SKM-1 (cell line): ENCODE measurements around the gene RNF175.
A peak's percentile ranks its signal among the peaks of the same experiment; 100 is the strongest.

Source experiments
- DNase-seq: peaks from one replicate; lab custom pipeline; 2025; ENCODE audit not compliant: unreplicated experiment; lab: John Stamatoyannopoulos, UW

The RNF175 gene

DNA sequence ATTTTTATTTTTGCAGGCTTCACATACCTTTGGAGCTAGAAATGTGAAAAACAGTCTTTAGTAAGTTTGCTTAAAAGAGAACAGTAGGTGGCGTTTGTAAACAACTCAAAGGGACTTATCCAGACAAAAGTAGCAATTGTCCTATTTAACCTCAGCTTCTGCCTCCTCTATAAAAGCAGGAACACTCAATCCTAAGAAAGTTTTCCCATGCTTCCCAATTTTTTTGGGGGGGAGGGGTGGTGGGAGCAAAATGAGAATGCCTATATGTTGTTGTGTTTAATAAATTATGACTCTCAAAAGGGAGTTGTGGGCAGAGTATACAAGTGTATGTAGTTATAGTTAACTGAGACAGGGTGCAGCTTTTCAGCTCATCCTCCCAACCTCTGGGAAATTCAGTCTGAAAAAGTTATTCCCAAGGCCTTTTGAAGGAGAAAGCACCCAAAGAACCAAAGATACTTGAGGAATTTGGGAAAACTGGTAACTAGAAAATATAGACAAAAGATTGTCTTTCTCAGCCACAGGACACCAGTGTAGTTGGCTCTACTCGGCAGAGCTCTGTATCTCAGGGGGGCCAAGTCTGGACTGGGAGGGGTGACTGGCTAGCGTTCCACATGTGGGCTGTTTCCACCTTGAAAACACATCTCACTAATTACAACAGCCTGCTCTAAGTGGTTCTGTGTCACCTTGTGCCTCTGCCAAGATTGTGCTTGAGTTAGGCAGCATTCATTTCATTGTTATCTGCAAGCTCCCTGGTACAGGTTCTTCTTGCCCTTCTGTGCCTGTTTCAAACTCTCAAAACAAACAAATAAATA is 26.3 kb upstream of the RNF175 start:
- peak; percentile 43 for DNase-seq

GRCh38 chr4:153784166-153784699 is 24.4 kb upstream of the RNF175 start:
- no peak for DNase-seq

GRCh38 chr4:153782581-153782980 is 22.8 kb upstream of the RNF175 start:
- no peak for DNase-seq

- DNase-seq: no peak
Observed at GRCh38 chr4:153781717-153782416, 22.0 kb upstream of the RNF175 start.

GRCh38 chr4:153781280-153781679 is 21.5 kb upstream of the RNF175 start:
- DNase-seq: no peak

DNA sequence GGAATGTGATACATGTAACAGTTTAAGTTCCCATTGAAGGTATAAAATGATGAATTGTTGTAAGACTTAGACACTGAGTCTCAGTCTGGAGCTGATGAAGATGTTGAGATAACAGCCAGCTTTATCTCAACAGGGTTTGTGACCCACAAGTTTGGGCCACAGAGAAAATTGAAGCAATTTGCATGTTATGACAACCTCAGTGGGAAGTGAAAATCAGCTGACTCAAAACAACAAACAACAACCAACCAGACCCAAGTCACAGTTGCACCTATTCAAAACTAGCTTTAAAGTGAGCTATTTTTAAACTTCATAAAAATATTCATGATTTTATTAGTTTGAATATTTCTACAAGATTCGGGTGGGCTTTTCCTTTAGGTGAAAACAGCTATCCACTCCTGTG is 21.1 kb upstream of the RNF175 start:
- DNase-seq: no peak

DNA sequence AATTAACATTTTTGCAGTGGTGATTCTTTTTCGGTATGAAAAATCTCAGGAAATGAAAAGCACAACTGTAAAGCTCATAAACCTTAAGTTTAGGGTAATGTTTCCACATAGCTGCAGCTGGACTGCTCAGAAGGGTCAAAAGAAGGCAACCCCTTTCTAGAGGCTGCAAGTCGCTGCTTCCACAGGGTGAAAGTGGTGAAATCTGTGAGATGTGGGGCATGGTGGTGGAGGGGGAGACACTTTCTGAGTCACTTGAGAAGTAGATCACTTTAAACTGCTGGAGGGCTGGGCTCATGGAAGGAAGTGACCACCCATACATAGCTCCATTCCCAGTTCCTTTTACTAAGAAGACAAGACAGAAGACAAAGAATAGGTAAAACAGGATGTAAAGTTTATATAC is 20.4 kb upstream of the RNF175 start:
- DNase-seq: no peak

DNA sequence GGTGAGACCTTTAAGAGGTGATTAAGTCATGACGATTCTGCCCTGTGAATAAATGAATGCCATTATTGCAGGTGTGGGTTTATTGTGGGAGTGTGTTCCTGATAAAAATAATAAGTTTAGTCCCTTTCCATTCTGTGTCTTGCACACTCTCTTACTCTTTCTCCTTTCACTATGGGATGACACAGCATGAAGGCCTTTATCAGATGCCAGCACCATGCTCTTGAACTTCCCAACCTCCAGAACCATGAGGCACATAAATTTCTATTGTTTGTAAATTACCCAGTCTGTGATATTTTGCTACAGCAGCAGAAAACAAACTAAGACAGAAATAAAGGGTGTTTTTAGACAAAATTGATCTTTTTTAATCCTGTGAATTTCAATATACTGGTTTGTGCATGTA is 18.6 kb upstream of the RNF175 start:
- no peak for DNase-seq

DNA sequence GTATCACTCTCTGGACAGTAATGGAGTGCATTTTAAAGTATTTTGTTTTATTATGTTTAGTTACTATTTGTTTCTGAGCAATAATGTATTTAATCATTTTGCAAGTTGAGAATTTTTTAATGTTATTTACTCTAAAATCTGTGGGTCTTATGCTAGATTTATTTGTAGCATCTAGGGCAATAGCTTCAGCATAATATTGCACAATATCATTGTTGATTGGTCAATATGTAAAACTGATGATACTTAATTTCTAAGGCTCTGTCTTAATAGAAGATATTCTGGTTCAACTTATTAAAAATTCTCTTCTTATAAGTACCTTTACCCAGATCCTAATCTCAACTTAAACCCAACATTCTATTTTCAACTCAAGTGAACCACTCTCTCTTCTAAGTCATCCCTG is 17.6 kb upstream of the RNF175 start:
- no peak for DNase-seq

GRCh38 chr4:153776601-153777000 is 16.8 kb upstream of the RNF175 start:
- DNase-seq: no peak

GRCh38 chr4:153773236-153773690 is 13.4 kb upstream of the RNF175 start:
- no peak for DNase-seq

DNA sequence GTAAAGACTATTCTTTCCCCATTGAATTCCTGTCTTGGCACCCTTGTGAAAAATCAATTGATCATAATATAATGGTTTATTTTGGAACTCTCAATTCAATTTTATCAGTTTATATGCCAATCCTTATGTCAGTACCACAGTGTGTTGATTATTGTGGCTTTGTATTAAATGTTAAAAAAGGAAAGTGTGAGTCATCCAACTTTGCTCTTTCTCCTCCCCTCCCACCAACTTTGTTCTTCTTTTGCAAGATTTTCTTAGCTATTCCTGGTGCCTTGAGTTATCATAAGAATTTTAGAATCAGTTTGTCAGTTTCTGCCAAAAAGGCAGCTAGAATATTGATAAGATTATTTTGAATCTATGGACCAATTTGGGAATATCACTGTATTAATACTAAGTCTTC is 11.2 kb upstream of the RNF175 start:
- DNase-seq: no peak

DNA sequence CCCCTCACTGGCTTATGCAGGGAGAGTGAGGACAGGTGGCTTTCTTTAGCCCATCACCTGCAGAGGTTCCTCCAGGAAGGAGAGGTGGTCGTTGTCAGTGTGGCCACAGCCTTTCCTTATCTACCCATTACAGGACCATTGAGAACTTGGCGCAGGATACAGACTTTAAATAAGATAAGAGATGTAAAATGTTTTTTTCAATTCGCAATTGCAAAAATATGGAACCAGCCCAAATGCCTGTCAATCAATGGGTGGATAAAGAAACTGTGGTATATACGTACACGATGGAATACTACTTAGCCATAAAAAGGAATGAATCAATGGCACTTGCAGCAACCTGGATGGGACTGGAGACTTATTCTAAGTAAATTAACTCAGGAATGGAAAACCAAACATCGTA is 6.9 kb upstream of the RNF175 start:
- no peak for DNase-seq

DNA sequence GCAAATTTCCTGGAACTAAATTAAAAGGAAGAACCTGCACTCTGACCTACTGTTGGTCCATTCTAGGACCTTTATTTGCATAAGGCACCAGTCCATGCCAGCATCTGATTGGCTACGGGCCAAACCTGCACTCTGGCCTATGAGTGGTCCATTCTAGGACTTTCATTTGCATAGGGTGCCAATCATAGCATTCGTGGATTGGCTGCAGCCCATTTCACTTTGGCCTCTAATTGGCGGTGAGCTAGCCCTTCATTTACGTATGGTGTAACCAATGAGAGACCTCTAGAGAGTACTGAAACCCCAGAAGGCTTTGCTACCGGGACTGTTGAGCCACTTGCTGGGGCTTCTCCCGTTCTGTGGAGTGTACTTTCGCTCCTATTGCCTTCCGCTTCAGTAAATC is 6.1 kb upstream of the RNF175 start:
- no peak for DNase-seq

DNA sequence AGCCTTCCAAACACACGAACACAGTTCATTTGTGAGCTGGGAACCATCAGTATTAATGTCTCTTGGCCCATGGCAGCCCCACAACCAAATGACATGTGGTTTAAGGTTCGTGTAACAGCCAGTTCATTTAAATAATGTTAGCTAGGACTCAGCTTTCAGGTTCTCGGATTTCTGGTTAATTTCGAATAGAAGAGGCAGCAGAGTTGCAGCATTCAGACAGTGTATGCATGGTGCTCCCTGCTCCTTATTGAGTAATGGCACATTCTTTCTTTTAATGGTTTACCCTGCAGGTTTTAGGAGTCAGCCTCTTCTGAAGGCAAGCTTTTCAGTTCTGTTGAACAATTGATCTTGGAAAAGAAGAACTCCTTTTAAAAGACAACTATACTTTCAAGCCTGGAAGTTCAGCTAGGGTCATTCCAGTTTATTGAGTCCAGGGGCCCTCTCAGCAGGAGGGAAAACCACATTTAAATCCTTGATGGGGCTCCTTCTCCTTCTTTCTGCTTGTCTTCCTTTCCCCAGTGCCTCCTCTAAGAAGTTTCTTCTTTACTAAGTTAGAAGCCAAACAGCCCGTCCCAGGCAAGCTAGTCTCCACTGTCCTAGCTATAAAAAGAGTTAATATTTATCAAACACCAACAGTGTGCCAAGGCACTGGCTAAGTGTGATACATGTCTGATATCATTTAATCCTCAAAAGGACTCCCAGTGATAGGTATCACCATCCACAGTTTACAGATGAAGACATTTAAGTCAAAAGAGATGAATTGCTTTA is 5.0 kb upstream of the RNF175 start:
- DNase-seq: no peak

GRCh38 chr4:153763404-153763803 is 3.6 kb upstream of the RNF175 start:
- DNase-seq: peak; percentile 38

- no peak for DNase-seq
Observed at GRCh38 chr4:153758688-153759406, 977 bp downstream of the RNF175 start.

DNA sequence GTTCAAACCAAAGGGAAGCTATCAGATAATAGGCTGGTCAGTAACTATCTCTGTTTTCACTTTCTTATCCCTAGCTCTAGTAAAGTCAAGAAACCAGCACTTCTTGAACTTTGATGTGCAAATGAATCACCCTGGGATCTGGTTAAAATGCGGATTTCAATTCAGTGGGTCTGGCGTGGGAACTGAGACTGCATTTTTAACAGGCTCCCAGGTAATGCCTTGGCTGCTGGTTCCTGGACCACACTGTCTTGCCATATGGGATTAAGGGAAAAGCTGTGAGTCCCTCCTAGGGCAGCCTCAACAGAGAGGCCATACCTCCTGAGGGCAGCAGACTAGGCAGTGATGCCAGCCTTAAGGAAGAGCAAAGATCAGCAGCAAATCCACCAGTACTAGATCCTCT is 1.7 kb downstream of the RNF175 start:
- DNase-seq: no peak

DNA sequence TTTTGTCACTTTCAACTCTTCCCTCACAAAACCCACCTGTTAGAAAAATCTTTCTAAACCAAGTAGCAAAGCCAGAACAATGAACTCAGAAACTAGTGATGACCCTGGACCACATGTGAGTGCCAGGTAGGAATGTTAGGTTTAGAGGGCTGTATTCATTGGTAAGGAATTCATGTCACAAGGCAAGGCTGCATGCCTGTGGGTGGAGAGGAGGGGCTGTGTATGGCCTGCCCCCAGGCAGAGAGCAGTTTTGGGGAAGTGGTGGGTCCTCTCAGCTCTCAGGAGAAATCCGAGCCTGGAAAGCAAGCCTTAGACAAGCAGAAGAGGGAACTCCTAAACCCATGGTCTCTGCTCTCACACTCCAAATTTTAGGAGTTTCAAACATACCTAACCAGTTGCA is 2.4 kb downstream of the RNF175 start:
- DNase-seq: peak; percentile 36

DNA sequence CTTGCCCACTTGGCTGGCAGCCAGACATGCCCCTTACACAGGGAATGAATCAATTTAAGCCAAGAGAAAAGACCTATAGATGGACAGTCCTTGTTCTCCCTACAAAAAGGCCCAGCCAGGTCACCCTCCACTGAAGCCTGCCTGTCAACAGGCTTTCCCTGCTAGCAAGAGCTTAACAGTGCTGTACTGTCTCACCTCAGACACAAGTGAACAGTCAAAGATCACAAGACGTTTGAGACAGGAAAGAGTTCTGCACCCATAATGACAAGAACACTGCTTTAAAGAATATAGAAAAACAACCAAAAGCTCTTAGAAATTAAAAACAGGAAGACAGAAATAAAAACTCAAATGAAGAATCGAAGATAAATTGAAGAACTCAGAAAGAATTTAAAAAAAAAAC is 4.6 kb downstream of the RNF175 start:
- no peak for DNase-seq
